A549 (cell line): ENCODE data around the gene EVC2.

Source experiments
- CBX8 ChIP-seq: fragments of 200-600 bp; sonication (generic); IDR thresholded peaks from 2 replicates; pipeline ENCODE4 v1.6.1; 2016
- CTCF ChIP-seq: fragments of >200 bp; sonication (Bioruptor Twin); formaldehyde crosslinking; IDR thresholded peaks from 3 replicates; pipeline ENCODE4 v1.5.1; 2016
- EP300 ChIP-seq, 2 experiments: fragments of >200 bp; sonication (Bioruptor Twin); formaldehyde crosslinking; IDR thresholded peaks; 2 replicates in 1 of 2; 3 replicates in 1 of 2; pipeline ENCODE4 v1.6.1; 2016 to 2017
- POLR2A ChIP-seq: IDR thresholded peaks from 2 replicates; pipeline ENCODE4 v1.6.1; 2012; ENCODE audit warnings: mild to moderate bottlenecking, low read length

- TF ChIP-seq CBX8 (no peak), POLR2A (no peak), CTCF (no peak), EP300 (IDR thresholded peaks at IDR 0.05) (no peak)
Observed at GRCh38 chr4:5712931-5713330, 4.6 kb upstream of the EVC2 start.
